Measurements from ENCODE around the gene DLL3.

DLL3 gene

GRCh38 chr19:39554701-39555311 is 56.1 kb downstream of the DLL3 start:
- Histone ChIP-seq H3K4me1 (ENCODE audit: control insufficient read depth, insufficient read depth, low read length) (no peaks in the 10 kb centered on the region), H3K4me3 (ENCODE audit: low read length in 2 of 2) (no peak overlapping the region), H3K9me3 (ENCODE audit: control insufficient read depth in 2 of 2, low read length in 2 of 2) (no peaks in the 10 kb centered on the region), H3K27ac (ENCODE audit: low read length) (no peak overlapping the region), H3K9ac (ENCODE audit: low read length in 2 of 2) (no peak overlapping the region), H3K27me3 (ENCODE audit: control insufficient read depth in 1 of 2, insufficient read depth in 2 of 2, low read length in 2 of 2) (peaks cover 0 to 3% of the 10 kb centered on the region in 2 donors), H3K36me3 (ENCODE audit: control insufficient read depth in 2 of 2, insufficient read depth in 2 of 2, low read length in 2 of 2) (no peaks in the 10 kb centered on the region)

GRCh38 chr19:39555883-39556282 is 57.1 kb downstream of the DLL3 start:
- Histone ChIP-seq H3K27ac (ENCODE audit: low read length) (no peak overlapping the region), H3K27me3 (ENCODE audit: control insufficient read depth in 1 of 2, insufficient read depth in 2 of 2, low read length in 2 of 2) (peaks cover 0 to 3% of the 10 kb centered on the region in 2 donors), H3K9me3 (ENCODE audit: control insufficient read depth in 2 of 2, low read length in 2 of 2) (no peaks in the 10 kb centered on the region), H3K4me3 (ENCODE audit: low read length in 2 of 2) (no peak overlapping the region), H3K36me3 (ENCODE audit: control insufficient read depth in 2 of 2, insufficient read depth in 2 of 2, low read length in 2 of 2) (no peaks in the 10 kb centered on the region), H3K9ac (ENCODE audit: low read length in 2 of 2) (no peak overlapping the region), H3K4me1 (ENCODE audit: control insufficient read depth, insufficient read depth, low read length) (no peaks in the 10 kb centered on the region)
